Stomach (tissue), 4 donors: Measurements from ENCODE around the gene INTS7.

Experiments used
- CTCF ChIP-seq, 7 experiments: fragments of 450-650 bp in 4 of 7; fragments of 200-600 bp in 3 of 7; sonication (generic) in 3 of 7; IDR thresholded peaks; one replicate each; pipeline ENCODE4 v1.5.1; 2016 to 2019; ENCODE audit warnings: antibody characterized with exemption in 7 of 7, control low read depth in 2 of 7, mild to moderate bottlenecking in 1 of 7
- POLR2A ChIP-seq, 4 donors: fragments of 450-650 bp; IDR thresholded peaks; one replicate each; pipeline ENCODE4 v1.6.1; 2016; ENCODE audit warnings: antibody characterized with exemption in 4 of 4, control low read depth in 2 of 4, mild to moderate bottlenecking in 1 of 4, moderate library complexity in 1 of 4

- TF ChIP-seq POLR2A (IDR thresholded peaks at IDR 0.05) (no peak), CTCF (IDR thresholded peaks at IDR 0.05) (no peak)
Observed at GRCh38 chr1:211975152-211975941, 60.0 kb downstream of the INTS7 start.
